A673 (cell line): ENCODE results near the gene GPHN. TPM values are rescaled to one million over a fixed set of nuclear protein-coding genes. Genes with fewer than 3 reads are reported as not detected.

Source experiments
- BruUV-seq: library from RNA; stranded (reverse); fragments of 400-500 nt; replicated peaks from 2 replicates; lab custom pipeline; 2021; lab: Mats Ljungman, UMichigan
- CTCF ChIA-PET: fragments of 300-600 bp; sonication (Branson Sonifier 250); formaldehyde crosslinking; loops from one replicate; lab custom pipeline; 2022; ENCODE audit warnings: antibody characterized with exemption; lab: Charles Lee
- POLR2A ChIA-PET: fragments of 300-600 bp; sonication (Branson Sonifier 250); formaldehyde crosslinking; loops from one replicate; lab custom pipeline; 2022; ENCODE audit warnings: antibody characterized with exemption; ENCODE audit not compliant: low non-redundant PET; lab: Charles Lee
- DNase-seq: peaks from one replicate; pipeline ENCODE4 v3.0.0-alpha.2; 2015; ENCODE audit warnings: low spot score
- H3K27ac ChIP-seq: fragments of 200-600 bp; sonication (generic); 2 replicates; pipeline ENCODE4 v1.5.1; 2016; ENCODE audit warnings: mixed run types, low read depth, mild to moderate bottlenecking, mixed read lengths, antibody characterized with exemption, low read length; ENCODE audit not compliant: poor library complexity, severe bottlenecking
- H3K27me3 ChIP-seq: fragments of 200-600 bp; sonication (generic); replicated peaks from 2 replicates; pipeline ENCODE4 v1.6.1; 2017; ENCODE audit warnings: mixed run types, low read depth, mild to moderate bottlenecking, mixed read lengths, antibody characterized with exemption, low read length; ENCODE audit not compliant: insufficient read depth, poor library complexity
- H3K36me3 ChIP-seq: fragments of 200-600 bp; sonication (generic); 2 replicates; pipeline ENCODE4 v1.6.1; 2016; ENCODE audit warnings: mixed run types, mild to moderate bottlenecking, mixed read lengths, antibody characterized with exemption, low read length; ENCODE audit not compliant: insufficient read depth, poor library complexity, severe bottlenecking
- H3K4me1 ChIP-seq: fragments of 200-600 bp; sonication (generic); 2 replicates; pipeline ENCODE4 v1.6.1; 2017; ENCODE audit warnings: mixed run types, mild to moderate bottlenecking, mixed read lengths, antibody characterized with exemption, low read length; ENCODE audit not compliant: insufficient read depth, poor library complexity, severe bottlenecking
- H3K4me3 ChIP-seq: fragments of 200-600 bp; sonication (generic); 2 replicates; pipeline ENCODE4 v1.5.1; 2016; ENCODE audit warnings: low read depth, mixed run types, mild to moderate bottlenecking, mixed read lengths, low read length; ENCODE audit not compliant: poor library complexity, severe bottlenecking
- H3K9me3 ChIP-seq: fragments of 200-600 bp; sonication (generic); 2 replicates; pipeline ENCODE4 v1.6.1; 2016; ENCODE audit warnings: mixed run types, low read depth, mild to moderate bottlenecking, mixed read lengths, antibody characterized with exemption, low read length; ENCODE audit not compliant: poor library complexity, severe bottlenecking
- CTCF ChIP-seq: fragments of 300-800, 200-600 bp; sonication (generic); conservative IDR thresholded peaks from 2 replicates; pipeline ENCODE4 v1.5.1; 2017; ENCODE audit warnings: low read depth, mild to moderate bottlenecking, antibody characterized with exemption, low read length, moderate library complexity, mixed read lengths
- EZH2 ChIP-seq: fragments of 200-600 bp; sonication (generic); IDR thresholded peaks from 2 replicates; pipeline ENCODE4 v1.6.1; 2017; ENCODE audit warnings: borderline replicate concordance, low read depth, mild to moderate bottlenecking, mixed read lengths, antibody characterized with exemption, low read length; ENCODE audit not compliant: poor library complexity, severe bottlenecking
- intact Hi-C: fragments of 100-400 bp; cut with micrococcal nuclease; formaldehyde crosslinking; loops from one replicate; pipeline ENCODE4 v1.10.0; 2022; ENCODE audit not compliant: unreplicated experiment
- total RNA-seq: library from RNA; stranded (reverse); gene quantifications from 2 replicates; pipeline ENCODE4 v1.2.3, GENCODE V29; 2021

GPHN gene
- total RNA-seq, 1 experiment from 2014 or later, result 30.3 TPM

- intact Hi-C loops, result no loop called here
- ChIA-PET CTCF (no interaction called here), POLR2A (no interaction called here)
- Histone ChIP-seq H3K27me3 (no peaks in the 10 kb centered on the region), H3K4me1 (no peaks in the 10 kb centered on the region), H3K9me3 (peaks cover 7% of the 10 kb centered on the region), H3K27ac (no peak overlapping the region), H3K36me3 (no peaks in the 10 kb centered on the region), H3K4me3 (no peak overlapping the region)
- TF ChIP-seq EZH2, result no peak
- no peak for TF ChIP-seq CTCF
- BruUV-seq, result no TSS peak
- DNase-seq, result no peak
Measured at GRCh38 chr14:66735853-66736252, 227.9 kb downstream of the GPHN start.

- H3K27me3 ChIP-seq, result no peaks in the 10 kb centered on the region
- no peak for DNase-seq
- TF ChIP-seq EZH2, result no peak
- no peak for TF ChIP-seq CTCF
- no peaks in the 10 kb centered on the region for H3K4me1 ChIP-seq
- intact Hi-C loops, result no loop called here
- H3K36me3 ChIP-seq, result no peaks in the 10 kb centered on the region
- H3K4me3 ChIP-seq, result no peak overlapping the region
- H3K9me3 ChIP-seq, result peaks cover 7% of the 10 kb centered on the region
- BruUV-seq, result no TSS peak
- H3K27ac ChIP-seq, result no peak overlapping the region
- CTCF ChIA-PET, result no interaction called here
- POLR2A ChIA-PET, result no interaction called here
Measured at GRCh38 chr14:66739826-66740225, 231.9 kb downstream of the GPHN start.

GRCh38 chr14:66745078-66745477, 237.1 kb downstream of the GPHN start:
- H3K27me3 ChIP-seq, result no peaks in the 10 kb centered on the region
- TF ChIP-seq CTCF (no peak), EZH2 (no peak)
- intact Hi-C loops, result no loop called here
- H3K4me1 ChIP-seq, result no peaks in the 10 kb centered on the region
- H3K27ac ChIP-seq, result no peak overlapping the region
- H3K9me3 ChIP-seq, result peaks cover under 1% of the 10 kb centered on the region
- no peak overlapping the region for H3K4me3 ChIP-seq
- BruUV-seq, result no TSS peak
- H3K36me3 ChIP-seq, result no peaks in the 10 kb centered on the region
- ChIA-PET CTCF (no interaction called here), POLR2A (no interaction called here)
- DNase-seq, result no peak
